C4-2B (cell line): Measurements from ENCODE around the gene SLCO6A1.

Source experiments
- H3K27ac ChIP-seq: fragments of 450-650 bp; 2 replicates; pipeline ENCODE4 v1.5.1; 2017
- CTCF ChIP-seq: fragments of 450-650 bp; conservative IDR thresholded peaks from 2 replicates; pipeline ENCODE4 v1.5.1; 2017; ENCODE audit warnings: mild to moderate bottlenecking
- ZFX ChIP-seq: fragments of 450-650 bp; IDR thresholded peaks from 2 replicates; pipeline ENCODE4 v1.6.1; 2017

SLCO6A1 gene

GRCh38 chr5:102498271-102499034 lies at the start of gene SLCO6A1:
TSS of gene SLCO6A1 (minus strand) at chr5:102499001. CDS start at chr5:102498844, 157 bp downstream.
- H3K27ac ChIP-seq, result no peak within 1 kb of the TSS
- TF ChIP-seq ZFX (no peak), CTCF (no peak)

- no peak for TF ChIP-seq CTCF
- no peak for TF ChIP-seq ZFX
- no peak overlapping the region for H3K27ac ChIP-seq
Measured at GRCh38 chr5:102547141-102548035, 48.6 kb upstream of the SLCO6A1 start.

GRCh38 chr5:102545175-102545574 lies 46.4 kb upstream of the SLCO6A1 start:
- no peak for TF ChIP-seq ZFX
- peak; percentile 69 for TF ChIP-seq CTCF
- H3K27ac ChIP-seq, result no peak overlapping the region

- TF ChIP-seq CTCF (no peak), ZFX (no peak)
- no peak overlapping the region for H3K27ac ChIP-seq
Measured at GRCh38 chr5:102542057-102542456, 43.3 kb upstream of the SLCO6A1 start.

GRCh38 chr5:102539996-102540728 lies 41.4 kb upstream of the SLCO6A1 start:
- H3K27ac ChIP-seq, result no peak overlapping the region
- TF ChIP-seq CTCF (no peak), ZFX (no peak)

- no peak overlapping the region for H3K27ac ChIP-seq
- TF ChIP-seq ZFX, result no peak
- TF ChIP-seq CTCF, result no peak
Measured at GRCh38 chr5:102539562-102539961, 40.8 kb upstream of the SLCO6A1 start.
